HG03108 (cell line): ENCODE data around the gene EXT2.

Experiments used
- ATAC-seq: cut with Tn5 transposase; IDR thresholded peaks from one replicate; pipeline ENCODE4 v1.9.1; 2021; ENCODE audit warnings: moderate library complexity; ENCODE audit not compliant: unreplicated experiment

EXT2 gene

GRCh38 chr11:44285756-44286155, 190.3 kb downstream of the EXT2 start:
- ATAC-seq, result no peak

GRCh38 chr11:44286268-44286880, 190.9 kb downstream of the EXT2 start:
- ATAC-seq, result no peak

- no peak for ATAC-seq
Observed at GRCh38 chr11:44286911-44287310, 191.4 kb downstream of the EXT2 start.

- no peak for ATAC-seq
Observed at GRCh38 chr11:44288133-44288526, 192.7 kb downstream of the EXT2 start.

- ATAC-seq, result no peak
Observed at GRCh38 chr11:44290208-44290607, 194.7 kb downstream of the EXT2 start.
